ENCODE results near the gene IARS2. TPM values are rescaled to one million over a fixed set of nuclear protein-coding genes. Genes with fewer than 3 reads are reported as not detected.

IARS2 gene
- total RNA-seq, 1 donor from 2014 or later, result 37.6 TPM

DNA sequence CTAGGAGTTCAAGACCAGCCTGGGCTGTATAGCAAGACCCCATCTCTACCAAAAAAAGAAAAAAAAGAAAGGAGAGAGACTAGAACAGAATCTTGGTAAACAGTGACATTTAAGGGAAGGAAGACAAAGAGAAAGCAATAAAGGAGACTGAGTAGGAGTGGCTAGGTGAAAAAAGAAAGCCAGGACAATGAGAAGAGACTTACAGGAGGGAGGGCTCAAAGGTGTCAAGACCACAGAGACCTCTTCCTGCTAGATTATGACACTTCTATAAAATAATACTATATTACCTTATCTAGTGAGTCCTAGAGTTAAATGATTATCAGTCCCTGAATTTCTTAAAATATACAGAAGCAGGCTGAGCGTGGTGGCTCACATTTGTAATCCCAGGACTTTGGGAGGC is 37.6 kb upstream of the IARS2 start:
- Histone ChIP-seq H3K4me1 (no peaks in the 10 kb centered on the region), H3K9me3 (no peaks in the 10 kb centered on the region), H3K27ac (no peak overlapping the region), H3K36me3 (peaks cover 0 to 18% of the 10 kb centered on the region in 2 donors), H3K4me3 (no peak overlapping the region), H3K27me3 (no peaks in the 10 kb centered on the region)
- DNase-seq (ENCODE audit: extremely low spot score in 2 of 2), result no peak
- intact Hi-C loops (cut with DNase I), result no loop called here
- no peak for TF ChIP-seq POLR2AphosphoS5 (IDR thresholded peaks at IDR 0.05; ENCODE audit: insufficient read depth in 1 of 2, low read depth in 1 of 2)
- no peak for TF ChIP-seq POLR2A (IDR thresholded peaks at IDR 0.05)
- no peak for TF ChIP-seq CTCF (IDR thresholded peaks at IDR 0.05)

DNA sequence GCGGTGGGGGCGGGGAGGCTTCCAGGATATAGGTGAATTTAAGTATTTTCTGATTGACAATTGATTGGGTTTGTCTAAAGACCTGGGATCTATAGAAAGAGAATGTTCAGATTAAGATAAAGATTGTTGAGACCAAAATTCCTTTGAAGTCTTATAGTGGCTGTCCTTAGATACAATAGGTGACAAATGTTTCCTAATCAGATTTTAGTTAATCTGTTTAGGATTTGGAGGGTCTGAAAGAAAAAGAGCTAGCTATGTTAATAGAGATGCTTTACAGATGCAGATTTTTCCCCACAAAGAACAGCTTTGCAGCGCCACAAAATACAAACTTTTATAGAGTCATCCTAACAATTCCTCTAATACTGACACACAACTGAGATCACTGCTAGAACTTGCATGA is 33.1 kb upstream of the IARS2 start:
- H3K27me3 ChIP-seq, result no peaks in the 10 kb centered on the region
- DNase-seq (ENCODE audit: extremely low spot score in 2 of 2), result no peak
- intact Hi-C loops (cut with DNase I), result no loop called here
- no peaks in the 10 kb centered on the region for H3K9me3 ChIP-seq
- H3K36me3 ChIP-seq, result peaks cover 0 to 53% of the 10 kb centered on the region in 2 donors
- H3K4me1 ChIP-seq, result no peaks in the 10 kb centered on the region
- H3K4me3 ChIP-seq, result no peak overlapping the region
- no peak for TF ChIP-seq POLR2AphosphoS5 (IDR thresholded peaks at IDR 0.05; ENCODE audit: insufficient read depth in 1 of 2, low read depth in 1 of 2)
- TF ChIP-seq POLR2A (IDR thresholded peaks at IDR 0.05), result no peak
- TF ChIP-seq CTCF (IDR thresholded peaks at IDR 0.05), result no peak
- no peak overlapping the region for H3K27ac ChIP-seq

DNA sequence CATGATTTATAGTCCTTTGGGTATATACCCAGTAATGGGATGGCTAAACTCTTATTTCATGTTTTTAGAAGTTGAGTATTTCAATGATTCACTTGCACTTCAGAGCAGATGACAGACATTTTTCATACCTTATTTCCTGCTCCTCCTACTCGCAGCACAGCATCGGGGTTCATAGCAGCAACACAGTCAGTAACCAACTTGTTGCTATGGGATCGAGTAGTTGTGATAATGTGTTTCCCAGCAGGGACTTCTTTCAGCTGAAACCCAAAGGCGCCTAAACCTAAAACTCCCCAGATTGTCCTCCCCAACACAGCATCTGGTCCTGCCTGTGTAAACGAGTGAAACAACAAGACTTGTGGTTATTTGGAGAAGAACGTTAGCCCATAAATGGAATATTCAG is 31.3 kb upstream of the IARS2 start:
- H3K36me3 ChIP-seq, result peaks cover 0 to 61% of the 10 kb centered on the region in 2 donors
- TF ChIP-seq CTCF (IDR thresholded peaks at IDR 0.05), result no peak
- TF ChIP-seq POLR2AphosphoS5 (IDR thresholded peaks at IDR 0.05; ENCODE audit: insufficient read depth in 1 of 2, low read depth in 1 of 2), result no peak
- no peak for TF ChIP-seq POLR2A (IDR thresholded peaks at IDR 0.05)
- H3K27me3 ChIP-seq, result no peaks in the 10 kb centered on the region
- H3K9me3 ChIP-seq, result no peaks in the 10 kb centered on the region
- H3K27ac ChIP-seq, result no peak overlapping the region
- intact Hi-C loops (cut with DNase I), result no loop called here
- no peak for DNase-seq (ENCODE audit: extremely low spot score in 2 of 2)
- H3K4me3 ChIP-seq, result no peak overlapping the region
- no peaks in the 10 kb centered on the region for H3K4me1 ChIP-seq

DNA sequence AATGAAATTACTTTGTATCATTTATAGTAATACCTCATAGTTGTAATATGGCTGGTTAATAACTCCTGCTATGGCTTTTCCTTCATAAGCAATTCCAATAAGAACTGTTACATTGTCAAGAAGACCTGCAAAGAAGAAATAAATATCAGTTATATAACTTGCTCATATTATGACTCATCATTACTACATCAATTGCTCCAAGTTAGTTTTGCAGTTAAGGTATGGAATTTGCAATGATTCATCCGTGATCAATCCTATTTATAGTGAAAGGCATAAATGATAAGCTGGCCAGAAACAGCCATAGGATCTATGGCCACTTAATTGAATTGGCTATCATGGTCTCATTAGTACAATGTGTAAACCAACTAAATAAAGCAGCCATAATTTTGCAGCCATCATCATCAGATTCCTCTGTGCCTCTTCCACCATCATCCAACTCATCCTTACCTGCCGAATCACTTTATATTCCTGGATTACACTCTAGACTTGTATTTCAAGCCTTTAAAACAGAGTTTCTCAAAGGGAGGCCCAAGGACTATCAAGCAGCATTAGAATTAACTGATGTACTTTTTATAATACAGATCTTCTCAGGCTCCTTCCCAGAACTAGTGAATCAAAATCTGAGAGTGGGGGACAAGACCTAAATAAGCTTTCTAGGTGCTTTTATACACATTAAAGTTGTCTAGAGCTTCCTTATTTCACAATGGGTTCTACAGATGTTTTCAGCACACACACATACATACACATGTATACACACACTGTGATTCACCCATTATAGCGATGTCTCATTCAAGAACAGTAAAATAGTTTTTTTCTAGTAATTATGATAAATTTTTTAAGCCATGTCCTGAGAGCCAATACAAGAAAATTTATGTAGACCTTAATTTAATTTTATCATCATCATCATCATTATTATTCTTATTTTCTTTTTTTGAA is 26.4 kb upstream of the IARS2 start:
- intact Hi-C loops (cut with DNase I), result no loop called here
- Histone ChIP-seq H3K36me3 (peaks cover 0 to 55% of the 10 kb centered on the region in 2 donors), H3K27ac (no peak overlapping the region), H3K9me3 (no peaks in the 10 kb centered on the region), H3K4me1 (no peaks in the 10 kb centered on the region), H3K27me3 (no peaks in the 10 kb centered on the region), H3K4me3 (no peak overlapping the region)
- no peak for DNase-seq (ENCODE audit: extremely low spot score in 2 of 2)
- TF ChIP-seq POLR2A (IDR thresholded peaks at IDR 0.05) (no peak), POLR2AphosphoS5 (IDR thresholded peaks at IDR 0.05; ENCODE audit: insufficient read depth in 1 of 2, low read depth in 1 of 2) (no peak), CTCF (IDR thresholded peaks at IDR 0.05) (no peak)

Measured in vagina (tissue), 2 donors.